Measurements from ENCODE around the gene AUP1. TPM values are rescaled to one million over a fixed set of nuclear protein-coding genes. Genes with fewer than 3 reads are reported as not detected.
A peak's percentile ranks its signal among the peaks of the same experiment; 100 is the strongest.

AUP1 gene
- total and polyA plus RNA-seq, 2 of the 4 experiments (the other 2 are of a cell fraction), result 47.5 to 100.0 TPM

- Histone ChIP-seq H2AK5ac (ENCODE audit: low read depth, low read length) (no peak overlapping the region), H4K8ac (ENCODE audit: low read depth in 2 of 2, low read length in 2 of 2) (no peak overlapping the region), H3K79me1 (ENCODE audit: low read depth in 1 of 2, low read length in 2 of 2) (peaks cover 6 to 11% of the 10 kb centered on the region in 2 experiments), H2AFZ (replicated peaks; ENCODE audit: low read length, poor library complexity) (peak overlapping the region; percentile 16), H3K9me1 (ENCODE audit: insufficient read depth, low read length) (peaks cover 1% of the 10 kb centered on the region), H3K27me3 (ENCODE audit: control insufficient read depth, insufficient read depth, low read length) (no peaks in the 10 kb centered on the region), H3K23ac (ENCODE audit: low read depth, low read length) (no peak overlapping the region), H4K20me1 (ENCODE audit: insufficient read depth, low read length) (no peaks in the 10 kb centered on the region), H4K91ac (ENCODE audit: insufficient read depth, low read depth, low read length) (no peak overlapping the region), H3K27ac (ENCODE audit: insufficient read depth, low read length) (no peak overlapping the region), H3K9me3 (ENCODE audit: control insufficient read depth, insufficient read depth, low read length) (no peaks in the 10 kb centered on the region), H3K56ac (ENCODE audit: extremely low read depth, insufficient read depth, low read length) (no peak overlapping the region), H3K4me2 (ENCODE audit: low read depth, low read length) (no peak overlapping the region), H4K5ac (ENCODE audit: low read depth, low read length) (no peak overlapping the region), H3K4ac (ENCODE audit: low read depth, low read length) (no peak overlapping the region), H3K4me1 (ENCODE audit: control insufficient read depth, insufficient read depth, low read length) (peaks cover 1% of the 10 kb centered on the region; the same call in 1 of the 2 replicates), H2AK9ac (replicated peaks; ENCODE audit: low read depth, low read length, poor library complexity) (no peak overlapping the region), H3K14ac (replicated peaks; ENCODE audit: low read depth, low read length) (no peak overlapping the region), H2BK5ac (ENCODE audit: low read depth, low read length, poor library complexity, severe bottlenecking) (no peak overlapping the region), H3K9ac (ENCODE audit: low read depth, low read length) (no peak overlapping the region), H3K18ac (ENCODE audit: low read depth, low read length) (no peak overlapping the region), H2BK15ac (ENCODE audit: low read depth, low read length) (no peak overlapping the region), H2BK120ac (ENCODE audit: low read depth, low read length) (no peak overlapping the region), H2BK20ac (ENCODE audit: low read depth, low read length) (no peak overlapping the region), H3K4me3 (ENCODE audit: insufficient read depth, low read depth, low read length) (no peak overlapping the region), H3K36me3 (ENCODE audit: control insufficient read depth, insufficient read depth, low read length) (peaks cover 31% of the 10 kb centered on the region)
- CTCF ChIA-PET, result no interaction called here
- BruUV-seq (replicated peaks), result no TSS peak
- in situ Hi-C loops (cut with MboI; ENCODE audit: low sequenced_read_pairs), result no loop called here
- TF ChIP-seq CHD1 (IDR thresholded peaks at IDR 0.05; ENCODE audit: low read depth, low read length), result no peak
- no peak for TF ChIP-seq CTCF (conservative IDR thresholded peaks at IDR 0.05; ENCODE audit: low read depth, low read length)
- no peak for TF ChIP-seq MAFK (IDR thresholded peaks at IDR 0.05; ENCODE audit: low read depth, low read length)
- TF ChIP-seq RCOR1 (IDR thresholded peaks at IDR 0.05; ENCODE audit: insufficient replicate concordance, low read length), result no peak
- TF ChIP-seq, protein P1, sequence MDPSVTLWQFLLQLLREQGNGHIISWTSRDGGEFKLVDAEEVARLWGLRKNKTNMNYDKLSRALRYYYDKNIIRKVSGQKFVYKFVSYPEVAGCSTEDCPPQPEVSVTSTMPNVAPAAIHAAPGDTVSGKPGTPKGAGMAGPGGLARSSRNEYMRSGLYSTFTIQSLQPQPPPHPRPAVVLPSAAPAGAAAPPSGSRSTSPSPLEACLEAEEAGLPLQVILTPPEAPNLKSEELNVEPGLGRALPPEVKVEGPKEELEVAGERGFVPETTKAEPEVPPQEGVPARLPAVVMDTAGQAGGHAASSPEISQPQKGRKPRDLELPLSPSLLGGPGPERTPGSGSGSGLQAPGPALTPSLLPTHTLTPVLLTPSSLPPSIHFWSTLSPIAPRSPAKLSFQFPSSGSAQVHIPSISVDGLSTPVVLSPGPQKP (IDR thresholded peaks at IDR 0.05; ENCODE audit: borderline replicate concordance, low read depth, low read length), result no peak
- no peak for TF ChIP-seq POLR2A (IDR thresholded peaks at IDR 0.05; ENCODE audit: low read depth, low read length)
- no peak for TF ChIP-seq RFX5 (IDR thresholded peaks at IDR 0.05; ENCODE audit: low read depth, low read length)
- no peak for TF ChIP-seq MXI1 (IDR thresholded peaks at IDR 0.05; ENCODE audit: borderline replicate concordance, low read depth, low read length)
- TF ChIP-seq CEBPB (IDR thresholded peaks at IDR 0.05; ENCODE audit: low read depth, low read length), result no peak
- TF ChIP-seq, protein P2, sequence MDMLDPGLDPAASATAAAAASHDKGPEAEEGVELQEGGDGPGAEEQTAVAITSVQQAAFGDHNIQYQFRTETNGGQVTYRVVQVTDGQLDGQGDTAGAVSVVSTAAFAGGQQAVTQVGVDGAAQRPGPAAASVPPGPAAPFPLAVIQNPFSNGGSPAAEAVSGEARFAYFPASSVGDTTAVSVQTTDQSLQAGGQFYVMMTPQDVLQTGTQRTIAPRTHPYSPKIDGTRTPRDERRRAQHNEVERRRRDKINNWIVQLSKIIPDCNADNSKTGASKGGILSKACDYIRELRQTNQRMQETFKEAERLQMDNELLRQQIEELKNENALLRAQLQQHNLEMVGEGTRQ (IDR thresholded peaks at IDR 0.05; ENCODE audit: low read depth, low read length), result no peak
- no peak for TF ChIP-seq FOS (IDR thresholded peaks at IDR 0.05; ENCODE audit: low read depth, low read length)
- TF ChIP-seq NFE2L2 (IDR thresholded peaks at IDR 0.05; ENCODE audit: low read depth, low read length), result no peak
- no peak for TF ChIP-seq MAZ (IDR thresholded peaks at IDR 0.05; ENCODE audit: borderline replicate concordance, low read depth, low read length)
- TF ChIP-seq RAD21 (IDR thresholded peaks at IDR 0.05; ENCODE audit: low read length), result no peak
- no peak for TF ChIP-seq SMC3 (IDR thresholded peaks at IDR 0.05; ENCODE audit: low read depth, low read length)
- no peak for TF ChIP-seq BHLHE40 (IDR thresholded peaks at IDR 0.05; ENCODE audit: low read depth, low read length)
- POLR2A ChIA-PET (ENCODE audit: unreplicated experiment), result no interaction called here
- intact Hi-C loops (cut with micrococcal nuclease), result no loop called here
- 95% methylated on average over 14 of the region's 23 CpGs; no CpG with 5 or more reads in 1 of the 2 experiments for WGBS, 2 experiments (ENCODE audit: extremely low coverage in 2 of 2, insufficient read length in 1 of 2)
- ATAC-seq (ENCODE audit: low read depth), result no peak
- dilution Hi-C loops (cut with HindIII; ENCODE audit: low sequenced_read_pairs, unreplicated experiment), result no loop called here
- DNase-seq, result no peak
Observed at GRCh38 chr2:74536166-74536950, 6.9 kb upstream of the AUP1 start.

Measured in IMR-90 (cell line).